Measurements from ENCODE around the gene FOXJ3. TPM values are rescaled to one million over a fixed set of nuclear protein-coding genes. Genes with fewer than 3 reads are reported as not detected.

The FOXJ3 gene
- polyA plus RNA-seq, 1 of the 3 experiments (the other 2 are of a cell fraction), result 16.0 TPM

DNA sequence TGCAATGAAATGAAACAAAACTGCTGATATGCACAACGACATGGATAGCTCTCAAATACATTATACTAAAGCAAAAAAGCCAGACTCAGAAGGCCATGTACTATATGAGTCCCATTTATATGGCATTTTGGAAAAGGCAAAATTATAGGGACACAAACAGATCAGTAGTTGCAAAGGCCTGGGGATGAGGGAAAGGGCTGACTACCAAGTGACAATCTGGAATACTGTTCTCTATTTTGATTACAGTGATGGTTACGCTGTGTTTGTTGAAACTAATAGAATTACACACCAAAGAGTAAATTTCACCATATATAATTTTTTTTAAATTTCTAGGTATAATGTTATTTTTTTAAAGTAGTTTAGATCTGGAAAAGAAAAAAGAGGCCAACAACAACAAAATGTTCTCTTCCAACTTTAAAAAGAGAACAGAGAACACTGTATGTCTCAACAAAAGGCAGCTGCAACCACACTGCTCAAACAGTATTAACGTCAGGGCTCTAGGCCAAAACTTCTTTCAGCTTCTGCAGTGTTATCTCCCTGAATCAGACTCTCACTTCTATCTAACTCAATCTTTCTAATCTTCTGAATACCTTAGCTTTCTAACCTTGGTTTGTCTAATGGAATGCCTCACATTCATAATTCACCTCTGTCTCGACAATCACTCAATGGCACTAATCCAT, 75.8 kb downstream of the FOXJ3 start:
- CTCF ChIA-PET, result interaction anchor here (0.9 kb wide), 1 partner anchor 86 kb away, joined by 3 read pairs; no protein-coding TSS in a partner anchor
- H3K79me2 ChIP-seq (ENCODE audit: insufficient read depth), result peaks cover 82% of the 10 kb centered on the region

DNA sequence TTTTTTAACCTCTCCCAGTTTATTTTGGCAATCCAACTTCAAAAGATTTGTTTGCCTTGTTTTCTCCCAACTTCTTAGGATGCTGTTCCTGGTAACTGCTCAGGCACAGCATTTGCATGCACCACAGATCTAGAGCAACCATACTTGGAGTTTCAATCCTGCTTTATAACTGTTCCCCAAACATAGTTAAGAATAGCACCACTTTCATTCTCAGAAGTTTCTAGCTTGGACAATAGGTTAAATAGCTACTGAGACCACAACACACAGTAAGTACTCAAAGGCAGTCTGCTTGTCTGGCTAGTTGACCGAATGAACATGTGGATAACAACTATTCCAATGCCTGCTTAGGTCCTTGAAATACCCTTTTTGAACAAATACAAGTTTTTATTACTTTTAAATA, 76.8 kb downstream of the FOXJ3 start:
- ChIA-PET CTCF (no interaction called here), POLR2A (no interaction called here)
- Histone ChIP-seq H3F3A (replicated peaks; ENCODE audit: insufficient read depth) (peaks cover 6% of the 10 kb centered on the region), H3K9me3 (no peaks in the 10 kb centered on the region), H3K27me3 (ENCODE audit: insufficient read depth) (no peaks in the 10 kb centered on the region), H3K4me2 (no peak overlapping the region), H4K20me1 (ENCODE audit: insufficient read depth) (peaks cover 29% of the 10 kb centered on the region), H2AFZ (ENCODE audit: low read depth) (no peak overlapping the region), H3K27ac (ENCODE audit: low read depth in 2 of 2, low read length in 1 of 2) (no peak overlapping the region), H3K4me1 (ENCODE audit: control insufficient read depth in 1 of 2, insufficient read depth in 2 of 2, low read depth in 1 of 2, low read length in 1 of 2) (peaks cover 6 to 7% of the 10 kb centered on the region in 2 experiments; a peak in 2 of 4 replicates), H3K79me2 (ENCODE audit: insufficient read depth) (peaks cover 72% of the 10 kb centered on the region), H3K4me3 (ENCODE audit: low read depth in 2 of 2, low read length in 1 of 2) (no peak overlapping the region), H3K9ac (no peak overlapping the region), H3K36me3 (replicated peaks in 1 of 2; ENCODE audit: control insufficient read depth in 1 of 2, insufficient read depth in 2 of 2, low read length in 1 of 2) (peaks cover 12 to 22% of the 10 kb centered on the region in 2 experiments), H3K9me2 (no peaks in the 10 kb centered on the region)
- DNase-seq, result no peak
- 100% methylated on average over 1 of the region's 1 CpG for WGBS (ENCODE audit: low lambda C conversion rate)
- TF ChIP-seq TCF12 (IDR thresholded peaks at IDR 0.05) (no peak), NRF1 (IDR thresholded peaks at IDR 0.05; ENCODE audit: low read depth, low read length) (no peak), SMC3 (IDR thresholded peaks at IDR 0.05; ENCODE audit: low read depth, low read length) (no peak), RXRA (IDR thresholded peaks at IDR 0.05; ENCODE audit: borderline replicate concordance, low read depth) (no peak), NFIC (IDR thresholded peaks at IDR 0.05; ENCODE audit: borderline replicate concordance) (no peak), POLR2AphosphoS5 (IDR thresholded peaks at IDR 0.05; ENCODE audit: low read depth, low read length) (no peak)
- TF ChIP-seq, protein P1, sequence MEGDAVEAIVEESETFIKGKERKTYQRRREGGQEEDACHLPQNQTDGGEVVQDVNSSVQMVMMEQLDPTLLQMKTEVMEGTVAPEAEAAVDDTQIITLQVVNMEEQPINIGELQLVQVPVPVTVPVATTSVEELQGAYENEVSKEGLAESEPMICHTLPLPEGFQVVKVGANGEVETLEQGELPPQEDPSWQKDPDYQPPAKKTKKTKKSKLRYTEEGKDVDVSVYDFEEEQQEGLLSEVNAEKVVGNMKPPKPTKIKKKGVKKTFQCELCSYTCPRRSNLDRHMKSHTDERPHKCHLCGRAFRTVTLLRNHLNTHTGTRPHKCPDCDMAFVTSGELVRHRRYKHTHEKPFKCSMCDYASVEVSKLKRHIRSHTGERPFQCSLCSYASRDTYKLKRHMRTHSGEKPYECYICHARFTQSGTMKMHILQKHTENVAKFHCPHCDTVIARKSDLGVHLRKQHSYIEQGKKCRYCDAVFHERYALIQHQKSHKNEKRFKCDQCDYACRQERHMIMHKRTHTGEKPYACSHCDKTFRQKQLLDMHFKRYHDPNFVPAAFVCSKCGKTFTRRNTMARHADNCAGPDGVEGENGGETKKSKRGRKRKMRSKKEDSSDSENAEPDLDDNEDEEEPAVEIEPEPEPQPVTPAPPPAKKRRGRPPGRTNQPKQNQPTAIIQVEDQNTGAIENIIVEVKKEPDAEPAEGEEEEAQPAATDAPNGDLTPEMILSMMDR (IDR thresholded peaks at IDR 0.05), result no peak
- TF ChIP-seq, protein P2, sequence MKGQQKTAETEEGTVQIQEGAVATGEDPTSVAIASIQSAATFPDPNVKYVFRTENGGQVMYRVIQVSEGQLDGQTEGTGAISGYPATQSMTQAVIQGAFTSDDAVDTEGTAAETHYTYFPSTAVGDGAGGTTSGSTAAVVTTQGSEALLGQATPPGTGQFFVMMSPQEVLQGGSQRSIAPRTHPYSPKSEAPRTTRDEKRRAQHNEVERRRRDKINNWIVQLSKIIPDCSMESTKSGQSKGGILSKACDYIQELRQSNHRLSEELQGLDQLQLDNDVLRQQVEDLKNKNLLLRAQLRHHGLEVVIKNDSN (IDR thresholded peaks at IDR 0.05; ENCODE audit: borderline replicate concordance, low read depth), result no peak

More for the DNA sequence above, 75.8 kb downstream of the FOXJ3 start:
- H3K4me2 ChIP-seq, result peak overlapping the region; percentile 21; the same call in 1 of the 2 replicates
- H4K20me1 ChIP-seq (ENCODE audit: insufficient read depth), result peaks cover 29% of the 10 kb centered on the region
- H3K4me3 ChIP-seq (ENCODE audit: low read depth in 2 of 2, low read length in 1 of 2), result no peak overlapping the region
- TF ChIP-seq FOXJ3 (CRISPR knock-in tag; IDR thresholded peaks at IDR 0.05), result no peak
- TF ChIP-seq, protein P3, sequence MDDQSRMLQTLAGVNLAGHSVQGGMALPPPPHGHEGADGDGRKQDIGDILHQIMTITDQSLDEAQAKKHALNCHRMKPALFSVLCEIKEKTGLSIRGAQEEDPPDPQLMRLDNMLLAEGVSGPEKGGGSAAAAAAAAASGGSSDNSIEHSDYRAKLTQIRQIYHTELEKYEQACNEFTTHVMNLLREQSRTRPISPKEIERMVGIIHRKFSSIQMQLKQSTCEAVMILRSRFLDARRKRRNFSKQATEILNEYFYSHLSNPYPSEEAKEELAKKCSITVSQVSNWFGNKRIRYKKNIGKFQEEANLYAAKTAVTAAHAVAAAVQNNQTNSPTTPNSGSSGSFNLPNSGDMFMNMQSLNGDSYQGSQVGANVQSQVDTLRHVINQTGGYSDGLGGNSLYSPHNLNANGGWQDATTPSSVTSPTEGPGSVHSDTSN (IDR thresholded peaks at IDR 0.05), result peak; percentile 78
- peak; percentile 27 to 36; a peak in 2 of 4 replicates for TF ChIP-seq EP300 (IDR thresholded peaks at IDR 0.05; ENCODE audit: borderline replicate concordance in 1 of 2, low read depth in 1 of 2, low read length in 1 of 2)
- 0 out of 2 replicates have a peak, but pooled peaks have one; percentile 34 for TF ChIP-seq TEAD4 (IDR thresholded peaks at IDR 0.05; ENCODE audit: borderline replicate concordance, insufficient read depth)
- no peak for TF ChIP-seq CHD2 (IDR thresholded peaks at IDR 0.05; ENCODE audit: low read length, partially characterized antibody)
- TF ChIP-seq TCF12 (IDR thresholded peaks at IDR 0.05), result peak; percentile 67
- peak; percentile 46 for TF ChIP-seq JUND (IDR thresholded peaks at IDR 0.05)
- TF ChIP-seq GATA2 (CRISPR knock-in tag; IDR thresholded peaks at IDR 0.05), result no peak
- TF ChIP-seq SIN3A (IDR thresholded peaks at IDR 0.05; ENCODE audit: borderline replicate concordance, low read depth, low read length), result no peak
- TF ChIP-seq RCOR1 (IDR thresholded peaks at IDR 0.05; ENCODE audit: low read length), result peak; percentile 80; the same call in 1 of the 2 replicates
- TF ChIP-seq EZH2phosphoT487 (IDR thresholded peaks at IDR 0.05; ENCODE audit: borderline replicate concordance, low read depth), result no peak
- TF ChIP-seq NFIC (IDR thresholded peaks at IDR 0.05; ENCODE audit: borderline replicate concordance), result peak; percentile 73; the same call in 1 of the 2 replicates
- TF ChIP-seq YY1 (IDR thresholded peaks at IDR 0.05; ENCODE audit: low read depth), result no peak
- TF ChIP-seq, protein P2 (IDR thresholded peaks at IDR 0.05; ENCODE audit: borderline replicate concordance, low read depth), result no peak
- peaks cover 6 to 7% of the 10 kb centered on the region in 2 experiments; a peak in 2 of 4 replicates for H3K4me1 ChIP-seq (ENCODE audit: control insufficient read depth in 1 of 2, insufficient read depth in 2 of 2, low read depth in 1 of 2, low read length in 1 of 2)
- H3K27me3 ChIP-seq (ENCODE audit: insufficient read depth), result no peaks in the 10 kb centered on the region
- 48% methylated on average over 4 of the region's 4 CpGs for WGBS (ENCODE audit: low lambda C conversion rate)
- H2AFZ ChIP-seq (ENCODE audit: low read depth), result no peak overlapping the region
- H3K36me3 ChIP-seq (replicated peaks in 1 of 2; ENCODE audit: control insufficient read depth in 1 of 2, insufficient read depth in 2 of 2, low read length in 1 of 2), result peaks cover 18 to 30% of the 10 kb centered on the region in 2 experiments
- H3K9ac ChIP-seq, result no peak overlapping the region
- peaks cover 6% of the 10 kb centered on the region for H3F3A ChIP-seq (replicated peaks; ENCODE audit: insufficient read depth)
- peak overlapping the region; percentile 43 to 55; a peak in 3 of 4 replicates for H3K27ac ChIP-seq (ENCODE audit: low read depth in 2 of 2, low read length in 1 of 2)
- no peak for DNase-seq
- H3K9me3 ChIP-seq, result no peaks in the 10 kb centered on the region
- POLR2A ChIA-PET, result no interaction called here
- H3K9me2 ChIP-seq, result no peaks in the 10 kb centered on the region
